HAP-1 (cell line): ENCODE results near the gene ERCC1.
A peak's percentile ranks its signal among the peaks of the same experiment; 100 is the strongest.
"Not testable (repeated sequence)": the region's sequence is repeated elsewhere in the genome, so short reads cannot be mapped to it uniquely, and the experiment has no call there.

Experiments
- DNase-seq, 2 experiments: peaks; one replicate each; pipeline ENCODE4 v3.0.0-alpha.2; 2016 to 2020; ENCODE audit warnings: low spot score in 2 of 2
- H3K27me3 ChIP-seq: fragments of 250-450 bp; sonication (Bioruptor Pico); 2 replicates; pipeline ENCODE4 v1.5.1; 2020; ENCODE audit warnings: low read depth, mild to moderate bottlenecking, moderate library complexity
- H3K36me3 ChIP-seq: fragments of 250-450 bp; sonication (Bioruptor Pico); replicated peaks from 2 replicates; pipeline ENCODE4 v1.5.1; 2020; ENCODE audit warnings: mild to moderate bottlenecking
- H3K4me1 ChIP-seq: fragments of 250-450 bp; sonication (Bioruptor Pico); 2 replicates; pipeline ENCODE4 v1.5.1; 2020; ENCODE audit warnings: mild to moderate bottlenecking
- H3K4me3 ChIP-seq: fragments of 250-450 bp; sonication (Bioruptor Pico); 2 replicates; pipeline ENCODE4 v1.5.1; 2020; ENCODE audit warnings: mild to moderate bottlenecking, moderate library complexity
- H3K9me3 ChIP-seq: fragments of 250-450 bp; sonication (Bioruptor Pico); 2 replicates; pipeline ENCODE4 v1.5.1; 2020; ENCODE audit warnings: mild to moderate bottlenecking, moderate library complexity
- in situ Hi-C: fragments of 300-500 bp; cut with MboI; formaldehyde crosslinking; loops from 3 replicates; pipeline ENCODE4 v1.14.3; 2020; ENCODE audit warnings: low sequenced_read_pairs, inconsistent platforms, mixed read lengths

Gene ERCC1

DNA sequence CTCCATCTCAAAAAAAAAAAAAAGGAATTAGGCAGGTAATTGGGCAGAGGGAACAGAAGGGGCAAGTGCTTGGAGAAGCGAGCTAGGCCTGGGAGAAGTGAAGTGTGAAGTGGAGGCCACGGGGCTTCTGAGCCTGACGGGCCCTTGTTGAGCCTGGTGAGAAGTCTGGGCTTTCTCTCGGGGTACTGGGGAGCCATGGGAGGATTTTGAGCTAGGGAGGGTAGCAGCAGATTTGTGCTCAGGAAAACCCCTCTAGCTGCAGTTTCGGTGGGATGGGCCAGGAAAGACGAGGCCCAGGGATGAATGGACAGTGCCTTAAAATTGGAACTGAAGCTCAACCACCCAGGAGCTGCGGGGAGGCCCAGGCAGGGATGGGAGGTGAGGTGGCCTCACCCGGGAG is 9.2 kb downstream of the ERCC1 start:
- in situ Hi-C loops: no loop called here
- no peaks in the 10 kb centered on the region for H3K4me1 ChIP-seq
- no peak for DNase-seq
- H3K36me3 ChIP-seq: peaks cover 54% of the 10 kb centered on the region
- H3K4me3 ChIP-seq: no peak overlapping the region
- H3K27me3 ChIP-seq: no peaks in the 10 kb centered on the region
- H3K9me3 ChIP-seq: no peaks in the 10 kb centered on the region

DNA sequence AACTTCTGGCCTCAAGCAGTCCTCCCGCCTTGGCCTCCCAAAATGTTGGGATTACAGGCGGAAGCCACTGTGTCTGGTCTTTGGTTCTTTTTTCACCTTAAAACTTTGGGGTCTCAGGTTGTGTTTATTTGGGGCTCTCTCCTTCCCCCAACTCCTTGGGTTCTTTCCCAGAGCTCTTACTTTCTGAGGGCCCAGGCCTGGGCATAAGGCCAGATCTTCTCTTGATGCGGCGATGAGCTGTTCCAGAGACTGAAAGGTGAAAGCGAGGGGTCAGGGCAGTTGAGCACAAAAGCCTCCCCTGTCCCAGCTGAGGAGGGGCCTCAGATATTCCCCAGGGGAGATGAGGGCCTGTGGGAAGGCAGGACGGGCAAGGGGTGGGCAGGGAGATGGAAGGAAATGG is 10.2 kb downstream of the ERCC1 start:
- Histone ChIP-seq H3K36me3 (peaks cover 54% of the 10 kb centered on the region), H3K4me1 (no peaks in the 10 kb centered on the region), H3K27me3 (no peaks in the 10 kb centered on the region), H3K9me3 (no peaks in the 10 kb centered on the region), H3K4me3 (no peak overlapping the region)
- DNase-seq: no peak
- in situ Hi-C loops: no loop called here

DNA sequence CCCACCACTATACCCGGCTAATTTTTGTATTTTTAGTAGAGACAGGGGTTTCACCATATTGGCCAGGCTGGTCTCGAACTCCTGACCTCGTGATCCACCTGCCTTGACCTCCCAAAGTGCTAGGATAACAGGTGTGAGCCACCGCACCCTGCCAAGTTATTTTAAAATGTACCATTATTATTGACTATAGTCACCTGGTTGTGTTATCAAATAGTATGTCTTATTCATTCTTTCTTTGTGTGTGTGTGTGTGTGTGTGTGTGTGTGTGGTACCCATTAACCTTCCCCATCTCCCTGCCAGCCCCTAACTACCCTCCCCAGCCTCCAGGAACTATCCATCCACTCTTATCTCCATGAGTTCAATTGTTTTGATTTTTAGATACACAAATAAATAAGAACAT is 13.4 kb downstream of the ERCC1 start:
- Histone ChIP-seq H3K4me1 (peaks cover 11% of the 10 kb centered on the region), H3K36me3 (peaks cover 49% of the 10 kb centered on the region)
- DNase-seq, H3K4me3 ChIP-seq, in situ Hi-C loops, H3K27me3 ChIP-seq, H3K9me3 ChIP-seq: not testable (repeated sequence)

DNA sequence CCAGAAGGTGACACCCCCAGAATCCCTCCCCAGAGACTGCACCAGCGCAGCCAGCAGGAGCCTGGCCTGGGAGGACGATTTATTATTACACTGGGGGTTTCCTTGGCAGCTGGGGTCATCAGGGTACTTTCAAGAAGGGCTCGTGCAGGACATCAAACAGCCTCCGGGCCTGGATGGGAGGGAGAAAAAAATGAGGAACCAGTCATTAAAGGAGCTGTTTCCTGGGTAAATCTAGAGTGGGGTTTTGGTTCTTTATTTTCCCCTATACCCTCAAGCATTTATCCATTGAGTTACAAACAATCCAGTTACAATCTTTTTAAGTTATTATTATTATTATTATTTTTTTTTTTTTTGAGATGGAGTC is 14.2 kb downstream of the ERCC1 start:
- H3K4me3 ChIP-seq: no peak overlapping the region
- in situ Hi-C loops: no loop called here
- H3K27me3 ChIP-seq: no peaks in the 10 kb centered on the region
- H3K9me3 ChIP-seq: no peaks in the 10 kb centered on the region
- DNase-seq: no peak
- H3K36me3 ChIP-seq: peaks cover 44% of the 10 kb centered on the region
- H3K4me1 ChIP-seq: peaks cover 19% of the 10 kb centered on the region

DNA sequence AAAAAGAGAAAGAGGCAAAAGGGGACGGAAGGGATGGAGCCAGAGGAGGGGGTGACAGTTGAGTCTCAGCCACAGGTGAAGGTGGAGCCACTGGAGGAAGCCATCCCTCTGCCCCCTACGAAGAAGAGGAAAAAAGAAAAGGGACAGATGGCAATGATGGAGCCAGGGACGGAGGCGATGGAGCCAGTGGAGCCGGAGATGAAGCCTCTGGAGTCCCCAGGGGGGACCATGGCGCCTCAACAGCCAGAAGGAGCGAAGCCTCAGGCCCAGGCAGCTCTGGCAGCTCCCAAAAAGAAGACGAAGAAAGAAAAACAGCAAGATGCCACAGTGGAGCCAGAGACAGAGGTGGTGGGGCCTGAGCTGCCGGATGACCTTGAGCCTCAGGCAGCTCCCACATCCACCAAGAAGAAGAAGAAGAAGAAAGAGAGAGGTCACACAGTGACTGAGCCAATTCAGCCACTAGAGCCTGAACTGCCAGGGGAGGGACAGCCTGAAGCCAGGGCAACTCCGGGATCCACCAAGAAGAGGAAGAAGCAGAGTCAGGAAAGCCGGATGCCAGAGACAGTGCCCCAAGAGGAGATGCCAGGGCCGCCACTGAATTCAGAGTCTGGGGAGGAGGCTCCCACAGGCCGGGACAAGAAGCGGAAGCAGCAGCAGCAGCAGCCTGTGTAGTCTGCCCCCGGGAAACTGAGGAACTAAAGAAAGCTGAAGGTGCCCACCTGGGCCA is 14.7 kb downstream of the ERCC1 start:
- Histone ChIP-seq H3K4me3 (no peak overlapping the region), H3K36me3 (peaks cover 38% of the 10 kb centered on the region)

DNA sequence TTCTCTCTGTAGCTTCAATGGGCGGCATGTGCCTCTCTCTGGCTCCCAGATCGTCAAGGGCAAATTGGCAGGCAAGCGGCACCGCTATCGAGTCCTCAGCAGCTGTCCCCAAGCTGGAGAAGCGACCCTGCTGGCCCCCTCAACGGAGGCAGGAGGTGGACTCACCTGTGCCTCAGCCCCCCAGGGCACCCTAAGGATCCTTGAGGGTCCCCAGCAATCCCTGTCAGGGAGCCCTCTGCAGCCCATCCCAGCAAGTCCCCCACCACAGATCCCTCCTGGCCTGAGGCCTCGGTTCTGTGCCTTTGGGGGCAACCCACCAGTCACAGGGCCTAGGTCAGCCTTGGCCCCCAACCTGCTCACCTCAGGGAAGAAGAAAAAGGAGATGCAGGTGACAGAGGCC is 15.6 kb downstream of the ERCC1 start:
- Histone ChIP-seq H3K27me3 (no peaks in the 10 kb centered on the region), H3K9me3 (no peaks in the 10 kb centered on the region), H3K4me1 (peaks cover 33% of the 10 kb centered on the region), H3K4me3 (no peak overlapping the region), H3K36me3 (peaks cover 30% of the 10 kb centered on the region)
- no peak for DNase-seq
- in situ Hi-C loops: no loop called here

More for the DNA sequence above, 14.7 kb downstream of the ERCC1 start:
- Histone ChIP-seq H3K9me3 (no peaks in the 10 kb centered on the region), H3K27me3 (no peaks in the 10 kb centered on the region), H3K4me1 (peaks cover 24% of the 10 kb centered on the region)
- in situ Hi-C loops: no loop called here
- DNase-seq: no peak

- H3K27me3 ChIP-seq, H3K9me3 ChIP-seq, DNase-seq, in situ Hi-C loops: not testable (repeated sequence)
- Histone ChIP-seq H3K4me1 (peaks cover 38% of the 10 kb centered on the region), H3K4me3 (peak overlapping the region; percentile 75), H3K36me3 (peaks cover 25% of the 10 kb centered on the region)
These were observed 16.1 kb downstream of the ERCC1 start for GRCh38 chr19:45407585-45407984.

- Histone ChIP-seq H3K4me1 (peaks cover 40% of the 10 kb centered on the region), H3K9me3 (no peaks in the 10 kb centered on the region), H3K4me3 (peak overlapping the region; percentile 75), H3K27me3 (no peaks in the 10 kb centered on the region), H3K36me3 (peaks cover 25% of the 10 kb centered on the region)
- DNase-seq: no peak
- in situ Hi-C loops: no loop called here
These were observed 16.7 kb downstream of the ERCC1 start for GRCh38 chr19:45407091-45407375.

GRCh38 chr19:45406226-45407090 is 17.3 kb downstream of the ERCC1 start, which contains the start of gene POLR1G:
Gene POLR1G (plus strand): TSS chr19:45406644. CDS start chr19:45406697, 53 bp downstream.
- in situ Hi-C loops: no loop called here
- peak; percentile 88 for DNase-seq
- Histone ChIP-seq H3K9me3 (no peaks in the 10 kb centered on the region), H3K4me3 (peak within 1 kb of the TSS; percentile 75), H3K36me3 (peaks cover 24% of the 10 kb centered on the region), H3K27me3 (no peaks in the 10 kb centered on the region), H3K4me1 (peaks cover 40% of the 10 kb centered on the region)

- H3K36me3 ChIP-seq: peaks cover 20% of the 10 kb centered on the region
- H3K4me3 ChIP-seq: peak overlapping the region; percentile 75
- no peaks in the 10 kb centered on the region for H3K9me3 ChIP-seq
- peak; percentile 81 to 93 for DNase-seq
- peaks cover 40% of the 10 kb centered on the region for H3K4me1 ChIP-seq
- H3K27me3 ChIP-seq: no peaks in the 10 kb centered on the region
- in situ Hi-C loops: no loop called here
These were observed 18.1 kb downstream of the ERCC1 start for GRCh38 chr19:45405435-45406225.

- DNase-seq: peak in 1 of 2 experiments; percentile 75
- in situ Hi-C loops: no loop called here
- Histone ChIP-seq H3K27me3 (no peaks in the 10 kb centered on the region), H3K36me3 (peaks cover 20% of the 10 kb centered on the region), H3K9me3 (no peaks in the 10 kb centered on the region), H3K4me3 (peak within 1 kb of the TSS; percentile 75), H3K4me1 (peaks cover 40% of the 10 kb centered on the region)
These were observed 18.9 kb downstream of the ERCC1 start, which contains the start of gene PPP1R13L for GRCh38 chr19:45404557-45405434. Gene PPP1R13L (minus strand): TSS chr19:45405069. CDS start chr19:45398318, 6,751 bp downstream.

DNA sequence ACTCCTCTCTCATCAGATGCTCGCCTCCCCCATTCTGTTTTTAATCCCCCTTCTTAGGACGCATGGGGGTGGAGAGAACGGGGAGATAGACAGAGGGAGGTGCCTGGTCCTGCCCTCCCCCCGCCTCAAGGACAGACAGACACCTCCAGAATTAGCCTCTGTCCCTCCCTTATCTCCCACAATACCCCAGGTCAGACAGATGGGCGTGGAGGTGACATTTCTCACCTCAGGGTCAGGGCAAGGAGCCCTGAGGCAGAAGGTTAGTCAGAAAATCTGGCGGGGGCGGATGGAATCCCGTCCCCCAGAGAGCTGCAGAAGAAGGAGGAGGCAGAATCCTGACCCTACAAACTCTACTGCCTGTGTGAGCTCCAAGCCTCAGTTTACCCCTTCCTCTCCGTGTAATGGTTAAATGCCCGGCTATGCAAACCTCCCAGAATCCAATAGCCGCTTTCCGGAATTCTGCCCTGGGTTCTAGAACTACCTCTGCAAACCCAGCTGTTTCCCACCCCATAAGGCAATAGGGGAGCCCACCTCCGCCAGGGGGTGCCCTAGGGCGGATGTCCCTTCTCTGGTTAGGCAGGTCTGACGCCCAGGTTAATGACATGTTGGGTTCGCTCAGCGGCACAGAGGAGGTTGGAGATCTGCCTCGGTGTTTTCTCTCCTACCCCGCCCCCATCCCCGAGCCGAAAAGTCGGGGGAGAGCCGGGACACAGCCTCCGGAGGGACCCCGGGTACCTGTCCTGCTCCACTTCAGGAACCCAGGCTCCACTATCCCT is 19.7 kb downstream of the ERCC1 start:
- peaks cover 40% of the 10 kb centered on the region for H3K4me1 ChIP-seq

More for the DNA sequence above, 19.7 kb downstream of the ERCC1 start:
- H3K27me3 ChIP-seq: no peaks in the 10 kb centered on the region
- H3K9me3 ChIP-seq: no peaks in the 10 kb centered on the region
- DNase-seq: peak in 1 of 2 experiments; percentile 68
- in situ Hi-C loops: no loop called here
- H3K4me3 ChIP-seq: peak overlapping the region; percentile 75; the same call in 1 of the 2 replicates
- peaks cover 14% of the 10 kb centered on the region for H3K36me3 ChIP-seq
